Nephron progenitor cell (in vitro differentiated cells): ENCODE results near the gene SMURF2.
A peak's percentile ranks its signal among the peaks of the same experiment; 100 is the strongest.
"Not testable (repeated sequence)": the region's sequence is repeated elsewhere in the genome, so short reads cannot be mapped to it uniquely, and the experiment has no call there.

Experiments
- DNase-seq: peaks from one replicate; pipeline ENCODE4 v3.0.0; 2021
- H3K27ac Mint-ChIP-seq: 2 replicates; pipeline ENCODE4 v1.8.0; 2021; ENCODE audit warnings: mild to moderate bottlenecking, moderate library complexity, mixed read lengths
- H3K27me3 Mint-ChIP-seq: 2 replicates; pipeline ENCODE4 v1.8.0; 2021; ENCODE audit warnings: mild to moderate bottlenecking, low read depth, mixed read lengths; ENCODE audit not compliant: poor library complexity
- H3K36me3 Mint-ChIP-seq: 2 replicates; pipeline ENCODE4 v1.8.0; 2021; ENCODE audit warnings: low read depth, mixed read lengths
- H3K4me1 Mint-ChIP-seq: 2 replicates; pipeline ENCODE4 v1.8.0; 2021; ENCODE audit warnings: mixed read lengths
- H3K4me3 Mint-ChIP-seq: 2 replicates; pipeline ENCODE4 v1.8.0; 2021; ENCODE audit warnings: mild to moderate bottlenecking, moderate library complexity, mixed read lengths
- H3K9me3 Mint-ChIP-seq: 2 replicates; pipeline ENCODE4 v1.8.0; 2021; ENCODE audit warnings: mild to moderate bottlenecking, moderate library complexity, mixed read lengths
- CTCF ChIP-seq: fragments of 200-600 bp; sonication (generic); IDR thresholded peaks from 2 replicates; pipeline ENCODE4 v1.5.0; 2021; ENCODE audit warnings: antibody characterized with exemption

The SMURF2 gene

GRCh38 chr17:64614266-64615027, 47.7 kb downstream of the SMURF2 start:
- no peak for DNase-seq
- peaks cover 2% of the 10 kb centered on the region for H3K36me3 Mint-ChIP-seq

GRCh38 chr17:64611369-64611768, 50.7 kb downstream of the SMURF2 start:
- Mint-ChIP-seq H3K27me3 (no peaks in the 10 kb centered on the region), H3K4me1 (peaks cover 5% of the 10 kb centered on the region), H3K27ac (no peak overlapping the region), H3K36me3 (peaks cover 10% of the 10 kb centered on the region), H3K4me3 (no peak overlapping the region), H3K9me3 (peaks cover 13% of the 10 kb centered on the region)
- TF ChIP-seq CTCF, result no peak
- no peak for DNase-seq

More at GRCh38 chr17:64614266-64615027, 47.7 kb downstream of the SMURF2 start:
- H3K4me3 Mint-ChIP-seq, result no peak overlapping the region
- H3K4me1 Mint-ChIP-seq, result peaks cover 5% of the 10 kb centered on the region
- no peaks in the 10 kb centered on the region for H3K27me3 Mint-ChIP-seq
- no peak for TF ChIP-seq CTCF
- no peak overlapping the region for H3K27ac Mint-ChIP-seq
- peaks cover 3% of the 10 kb centered on the region for H3K9me3 Mint-ChIP-seq

GRCh38 chr17:64610244-64610643, 51.9 kb downstream of the SMURF2 start:
- not testable (repeated sequence) for H3K27ac Mint-ChIP-seq, H3K36me3 Mint-ChIP-seq, H3K27me3 Mint-ChIP-seq, H3K4me1 Mint-ChIP-seq, DNase-seq, H3K4me3 Mint-ChIP-seq
- H3K9me3 Mint-ChIP-seq, result peaks cover 13% of the 10 kb centered on the region

- H3K9me3 Mint-ChIP-seq, result peaks cover 13% of the 10 kb centered on the region
- no peak for DNase-seq
- H3K4me1 Mint-ChIP-seq, result no peaks in the 10 kb centered on the region
- H3K27me3 Mint-ChIP-seq, result no peaks in the 10 kb centered on the region
- H3K36me3 Mint-ChIP-seq, result peaks cover 10% of the 10 kb centered on the region
- no peak for TF ChIP-seq CTCF
- no peak overlapping the region for H3K4me3 Mint-ChIP-seq
- H3K27ac Mint-ChIP-seq, result peak overlapping the region; percentile 69
Observed at GRCh38 chr17:64608571-64608981, 53.5 kb downstream of the SMURF2 start.

- Mint-ChIP-seq H3K4me1 (no peaks in the 10 kb centered on the region), H3K27me3 (no peaks in the 10 kb centered on the region), H3K9me3 (peaks cover 13% of the 10 kb centered on the region), H3K36me3 (peaks cover 10% of the 10 kb centered on the region), H3K4me3 (no peak overlapping the region), H3K27ac (no peak overlapping the region)
- no peak for DNase-seq
- no peak for TF ChIP-seq CTCF
Observed at GRCh38 chr17:64607862-64608565, 54.1 kb downstream of the SMURF2 start.

- H3K9me3 Mint-ChIP-seq, result peaks cover 11% of the 10 kb centered on the region
- not testable (repeated sequence) for DNase-seq, H3K4me1 Mint-ChIP-seq, H3K27me3 Mint-ChIP-seq, H3K4me3 Mint-ChIP-seq
- peak overlapping the region; percentile 73 for H3K27ac Mint-ChIP-seq
- peaks cover 16% of the 10 kb centered on the region for H3K36me3 Mint-ChIP-seq
Observed at GRCh38 chr17:64604532-64604931, 57.6 kb downstream of the SMURF2 start.

GRCh38 chr17:64603987-64604386, 58.1 kb downstream of the SMURF2 start:
- Mint-ChIP-seq H3K36me3 (peaks cover 14% of the 10 kb centered on the region), H3K27ac (peak overlapping the region; percentile 73), H3K27me3 (no peaks in the 10 kb centered on the region), H3K4me1 (no peaks in the 10 kb centered on the region), H3K4me3 (no peak overlapping the region), H3K9me3 (peaks cover 6% of the 10 kb centered on the region)
- TF ChIP-seq CTCF, result no peak
- DNase-seq, result no peak
